H1 (cell line): ENCODE results near the gene SP7. TPM values are rescaled to one million over a fixed set of nuclear protein-coding genes. Genes with fewer than 3 reads are reported as not detected.

Experiments
- CTCF ChIA-PET: fragments of 300-600 bp; sonication (Branson Sonifier 250); formaldehyde crosslinking; loops from one replicate; lab custom pipeline; 2021; ENCODE audit not compliant: partially characterized antibody; lab: Charles Lee
- POLR2A ChIA-PET: fragments of 300-600 bp; sonication (Branson Sonifier 250); formaldehyde crosslinking; loops from one replicate; lab custom pipeline; 2021; ENCODE audit warnings: inconsistent platforms; ENCODE audit not compliant: partially characterized antibody; lab: Charles Lee
- DNase-seq, 2 experiments: peaks; one replicate each; pipeline versions ENCODE4 v3.0.0 to v3.0.0-alpha.2; 2010 to 2022; ENCODE audit warnings: low spot score in 2 of 2, low read depth in 1 of 2, mixed read lengths in 1 of 2
- FAIRE-seq: peaks from 2 replicates; lab custom pipeline; 2011; peaks lifted over from hg19 to GRCh38; lab: Jason Lieb, UNC
- H2AFZ ChIP-seq: 2 replicates; pipeline ENCODE4 v1.8.1; 2012; ENCODE audit warnings: low read length, inconsistent platforms
- H2AK5ac ChIP-seq: 2 replicates; pipeline ENCODE4 v1.6.1; 2013; ENCODE audit warnings: low read depth, low read length
- H2BK120ac ChIP-seq: replicated peaks from 2 replicates; pipeline ENCODE3; 2013; ENCODE audit warnings: low read depth, low read length, inconsistent platforms
- H2BK12ac ChIP-seq: 2 replicates; pipeline ENCODE4 v1.6.1; 2013; ENCODE audit warnings: low read depth, low read length
- H2BK15ac ChIP-seq: 2 replicates; pipeline ENCODE4 v1.6.1; 2013; ENCODE audit warnings: low read length
- H2BK20ac ChIP-seq: 2 replicates; pipeline ENCODE4 v1.6.1; 2013; ENCODE audit warnings: low read length
- H2BK5ac ChIP-seq: 2 replicates; pipeline ENCODE4 v1.6.1; 2013; ENCODE audit warnings: low read depth, low read length
- H3K14ac ChIP-seq: 2 replicates; pipeline ENCODE4 v1.6.1; 2013; ENCODE audit warnings: inconsistent platforms; ENCODE audit not compliant: insufficient read length
- H3K18ac ChIP-seq: 2 replicates; pipeline ENCODE4 v1.6.1; 2013; ENCODE audit warnings: low read length; ENCODE audit errors: extremely low read depth
- H3K23ac ChIP-seq: 2 replicates; pipeline ENCODE4 v1.6.1; 2013; ENCODE audit warnings: inconsistent platforms; ENCODE audit not compliant: insufficient read length
- H3K23me2 ChIP-seq: 2 replicates; pipeline ENCODE4 v1.6.1; 2013; ENCODE audit warnings: low read depth, low read length
- H3K27ac ChIP-seq: 2 replicates; pipeline ENCODE4 v1.6.1; 2011; ENCODE audit warnings: low read depth, low read length, inconsistent platforms
- H3K27me3 ChIP-seq, 4 experiments: replicated peaks in 1 of 4; 1 replicate in 1 of 4; 2 replicates in 3 of 4; pipeline versions ENCODE4 v1.6.1 to v1.8.1; 2011 to 2013; ENCODE audit warnings: low read length in 3 of 4, mild to moderate bottlenecking in 3 of 4, inconsistent platforms in 2 of 4, mixed read lengths in 2 of 4, moderate library complexity in 1 of 4; ENCODE audit not compliant: control insufficient read depth in 3 of 4, insufficient read depth in 3 of 4; ENCODE audit errors: extremely low read depth in 1 of 4
- H3K36me3 ChIP-seq, 4 experiments: 2 replicates each; pipeline versions ENCODE4 v1.6.1 to v1.8.1; 2011 to 2013; ENCODE audit warnings: mild to moderate bottlenecking in 4 of 4, low read length in 3 of 4, moderate library complexity in 2 of 4, control low read depth in 1 of 4, inconsistent platforms in 1 of 4; ENCODE audit not compliant: insufficient read depth in 4 of 4, control insufficient read depth in 2 of 4
- H3K4ac ChIP-seq: replicated peaks from 2 replicates; pipeline ENCODE3; 2013; ENCODE audit warnings: low read length, low read depth, mixed read lengths, inconsistent platforms; ENCODE audit not compliant: insufficient read length
- H3K4me1 ChIP-seq, 4 experiments: replicated peaks in 1 of 4; 1 replicate in 1 of 4; 2 replicates in 3 of 4; pipeline versions ENCODE4 v1.6.1 to v1.8.1; 2011 to 2013; ENCODE audit warnings: low read length in 3 of 4, inconsistent platforms in 2 of 4, mixed read lengths in 1 of 4; ENCODE audit not compliant: insufficient read depth in 4 of 4, control insufficient read depth in 3 of 4
- H3K4me2 ChIP-seq, 2 experiments: 2 replicates each; pipeline versions ENCODE4 v1.6.1 to v1.8.1; 2011 to 2013; ENCODE audit warnings: low read depth in 2 of 2, low read length in 2 of 2, control low read depth in 1 of 2, inconsistent platforms in 1 of 2, mild to moderate bottlenecking in 1 of 2; ENCODE audit not compliant: insufficient read depth in 1 of 2
- H3K4me3 ChIP-seq, 4 experiments: fragments of 200-600, 300-600 bp in 1 of 4; sonication (generic), shearing (Covaris generic), sonication (Bioruptor Twin) in 1 of 4; 2 replicates each; pipeline versions ENCODE4 v1.5.1 to v1.8.1; 2011 to 2016; ENCODE audit warnings: low read length in 4 of 4, low read depth in 3 of 4, control low read depth in 2 of 4, inconsistent platforms in 2 of 4, mild to moderate bottlenecking in 2 of 4, mixed read lengths in 1 of 4, moderate library complexity in 1 of 4; ENCODE audit not compliant: insufficient read depth in 2 of 4; ENCODE audit errors: extremely low read depth in 1 of 4
- H3K56ac ChIP-seq: replicated peaks from 2 replicates; pipeline ENCODE3; 2013; ENCODE audit warnings: low read depth, mild to moderate bottlenecking, mixed read lengths, low read length, inconsistent platforms; ENCODE audit not compliant: insufficient read length
- H3K79me1 ChIP-seq: 2 replicates; pipeline ENCODE4 v1.6.1; 2013; ENCODE audit warnings: low read depth, low read length, control low read depth
- H3K79me2 ChIP-seq, 2 experiments: 2 replicates each; pipeline versions ENCODE4 v1.6.1 to v1.8.1; 2012 to 2013; ENCODE audit warnings: low read length in 2 of 2, mild to moderate bottlenecking in 2 of 2, inconsistent platforms in 1 of 2; ENCODE audit not compliant: insufficient read depth in 2 of 2, control insufficient read depth in 1 of 2
- H3K9ac ChIP-seq, 4 experiments: replicated peaks in 1 of 4; 1 replicate in 1 of 4; 2 replicates in 3 of 4; pipeline versions ENCODE4 v1.6.1 to v1.8.1; 2011 to 2013; ENCODE audit warnings: low read depth in 3 of 4, low read length in 3 of 4, control low read depth in 2 of 4, mild to moderate bottlenecking in 2 of 4, moderate library complexity in 2 of 4, inconsistent platforms in 1 of 4; ENCODE audit errors: extremely low read depth in 1 of 4
- H3K9me3 ChIP-seq, 2 experiments: 2 replicates each; pipeline versions ENCODE4 v1.6.1 to v1.8.1; 2012 to 2013; ENCODE audit warnings: mild to moderate bottlenecking in 2 of 2, moderate library complexity in 2 of 2, control low read depth in 1 of 2, inconsistent platforms in 1 of 2, low read depth in 1 of 2, low read length in 1 of 2, mixed read lengths in 1 of 2; ENCODE audit not compliant: insufficient read depth in 2 of 2
- H4K20me1 ChIP-seq, 2 experiments: replicated peaks in 1 of 2; 2 replicates each; pipeline versions ENCODE3 to v1.8.1; 2011 to 2013; ENCODE audit warnings: inconsistent platforms in 2 of 2, low read length in 2 of 2, mild to moderate bottlenecking in 1 of 2; ENCODE audit not compliant: insufficient read depth in 2 of 2, control insufficient read depth in 1 of 2
- H4K5ac ChIP-seq: 2 replicates; pipeline ENCODE4 v1.6.1; 2013; ENCODE audit warnings: low read length, low read depth, mixed read lengths, inconsistent platforms; ENCODE audit not compliant: insufficient read length
- H4K8ac ChIP-seq: 2 replicates; pipeline ENCODE4 v1.8.0; 2013; ENCODE audit warnings: mild to moderate bottlenecking, moderate library complexity, low read length, inconsistent platforms; ENCODE audit not compliant: insufficient read depth; ENCODE audit errors: extremely low read depth
- H4K91ac ChIP-seq: replicated peaks from 2 replicates; pipeline ENCODE3; 2013; ENCODE audit warnings: low read length, mixed read lengths, inconsistent platforms; ENCODE audit not compliant: insufficient read length
- CHD1 ChIP-seq: IDR thresholded peaks from 2 replicates; pipeline ENCODE4 v1.6.1; 2012; ENCODE audit warnings: low read depth, low read length, improper control_type of control experiment
- CTBP2 ChIP-seq: IDR thresholded peaks from 2 replicates; pipeline ENCODE4 v1.7.0; 2011; ENCODE audit warnings: borderline replicate concordance, mild to moderate bottlenecking, moderate library complexity, mixed read lengths, low read length; ENCODE audit not compliant: insufficient read depth, insufficient read length
- FOSL1 ChIP-seq: IDR thresholded peaks from 2 replicates; pipeline ENCODE4 v1.6.1; 2011; ENCODE audit warnings: mild to moderate bottlenecking, low read depth, low read length, moderate library complexity; ENCODE audit not compliant: insufficient read depth
- KDM1A ChIP-seq: fragments of 200-600, 300-600 bp; sonication (generic); IDR thresholded peaks from 2 replicates; pipeline ENCODE4 v1.7.1; 2016; ENCODE audit warnings: mild to moderate bottlenecking, low read length, borderline replicate concordance
- WGBS, 2 experiments: shearing (Covaris generic) in 1 of 2; methylation state at CpG; one replicate each; pipeline versions ENCODE4 v1.1.6 to v1.1.7; 2013 to 2015; ENCODE audit warnings: low lambda C conversion rate in 2 of 2, mixed read lengths in 2 of 2, inconsistent platforms in 1 of 2, low coverage in 1 of 2, missing lambda C conversion rate in 1 of 2; ENCODE audit not compliant: insufficient replicate concordance in 2 of 2, insufficient coverage in 1 of 2, insufficient read length in 1 of 2; ENCODE audit errors: extremely low coverage in 1 of 2, missing lambda C conversion rate in 1 of 2; 5-methylcytosine and 5-hydroxymethylcytosine counted together
- polyA plus RNA-seq, 7 experiments: library from polyadenylated mRNA; depleted of rRNA in 3 of 7; stranded (reverse) in 5 of 7; unstranded in 2 of 7; fragments of >200 nt in 5 of 7; fragments of 200-250 nt in 2 of 7; gene quantifications; 1 replicate in 5 of 7; 2 replicates in 1 of 7; 4 replicates in 1 of 7; pipeline versions ENCODE4 v1.2.1 to v1.2.3, GENCODE V29; 2011 to 2013; ENCODE audit warnings: missing spikeins in 2 of 7, mixed read lengths in 2 of 7
- total RNA-seq: library from RNA; stranded (reverse); fragmentation: NEBNext Ultra II Directional; extraction: Animal tissue kit (Norgen Biotek cat#: 25700); gene quantifications from 2 replicates; pipeline ENCODE4 v1.2.1, GENCODE V29; 2021
- TF ChIP-seq, protein P1 (sequence below): IDR thresholded peaks from 2 replicates; pipeline ENCODE4 v1.6.1; 2012; ENCODE audit warnings: low read length, inconsistent platforms
- TF ChIP-seq, protein P2 (sequence below): IDR thresholded peaks from 2 replicates; pipeline ENCODE4 v1.6.1; 2012; ENCODE audit warnings: inconsistent platforms

SP7 gene
- total and polyA plus RNA-seq, 2 of the 8 experiments (the other 6 are each of a cell fraction or from before 2014, with no cell fraction given): 0.12 to 0.13 TPM

DNA sequence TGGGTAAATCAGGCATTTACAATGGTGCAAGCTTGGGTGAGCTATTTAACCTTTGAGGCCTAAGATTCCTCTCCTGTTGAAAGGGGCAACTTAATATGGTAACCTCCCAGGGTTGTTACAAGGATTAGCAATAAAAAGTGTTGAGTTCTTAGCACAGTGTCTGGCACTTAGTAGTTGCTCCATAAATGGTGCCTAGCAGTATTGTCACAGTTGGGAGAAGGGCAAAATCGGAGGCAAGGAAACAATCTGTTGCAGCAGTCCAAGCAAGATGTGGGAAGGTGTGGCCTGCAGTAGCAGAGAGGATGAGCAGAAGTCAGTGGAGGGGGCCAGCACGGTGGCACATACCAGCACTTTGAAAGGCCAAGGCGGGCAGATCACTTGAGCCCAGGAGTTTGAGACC is 7.3 kb upstream of the SP7 start:
- no peak overlapping the region for H2AK5ac ChIP-seq
- DNase-seq (no peak), FAIRE-seq (no peak)
- no peak overlapping the region for H2BK12ac ChIP-seq
- WGBS, 2 experiments: 64% methylated on average over 3 of the region's 3 CpGs; no CpG with 5 or more reads in 1 of the 2 experiments
- H3K9ac ChIP-seq: no peak overlapping the region
- no peak overlapping the region for H3K23ac ChIP-seq
- no peak overlapping the region for H4K8ac ChIP-seq
- TF ChIP-seq, protein P1, sequence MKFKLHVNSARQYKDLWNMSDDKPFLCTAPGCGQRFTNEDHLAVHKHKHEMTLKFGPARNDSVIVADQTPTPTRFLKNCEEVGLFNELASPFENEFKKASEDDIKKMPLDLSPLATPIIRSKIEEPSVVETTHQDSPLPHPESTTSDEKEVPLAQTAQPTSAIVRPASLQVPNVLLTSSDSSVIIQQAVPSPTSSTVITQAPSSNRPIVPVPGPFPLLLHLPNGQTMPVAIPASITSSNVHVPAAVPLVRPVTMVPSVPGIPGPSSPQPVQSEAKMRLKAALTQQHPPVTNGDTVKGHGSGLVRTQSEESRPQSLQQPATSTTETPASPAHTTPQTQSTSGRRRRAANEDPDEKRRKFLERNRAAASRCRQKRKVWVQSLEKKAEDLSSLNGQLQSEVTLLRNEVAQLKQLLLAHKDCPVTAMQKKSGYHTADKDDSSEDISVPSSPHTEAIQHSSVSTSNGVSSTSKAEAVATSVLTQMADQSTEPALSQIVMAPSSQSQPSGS: no peak
- TF ChIP-seq, protein P2, sequence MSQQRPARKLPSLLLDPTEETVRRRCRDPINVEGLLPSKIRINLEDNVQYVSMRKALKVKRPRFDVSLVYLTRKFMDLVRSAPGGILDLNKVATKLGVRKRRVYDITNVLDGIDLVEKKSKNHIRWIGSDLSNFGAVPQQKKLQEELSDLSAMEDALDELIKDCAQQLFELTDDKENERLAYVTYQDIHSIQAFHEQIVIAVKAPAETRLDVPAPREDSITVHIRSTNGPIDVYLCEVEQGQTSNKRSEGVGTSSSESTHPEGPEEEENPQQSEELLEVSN: no peak
- no peak for TF ChIP-seq CTBP2
- no peak for TF ChIP-seq KDM1A
- no peak for TF ChIP-seq CHD1
- TF ChIP-seq FOSL1: no peak
- no peak overlapping the region; a peak in 1 of 4 replicates for H3K4me2 ChIP-seq
- H2AFZ ChIP-seq: no peak overlapping the region
- no peak overlapping the region for H2BK120ac ChIP-seq
- H2BK20ac ChIP-seq: no peak overlapping the region
- no peak overlapping the region for H3K4ac ChIP-seq
- peaks cover 3% of the 10 kb centered on the region; the same call in 1 of the 2 replicates for H3K23me2 ChIP-seq
- H2BK5ac ChIP-seq: no peak overlapping the region
- CTCF ChIA-PET: interaction anchor here (1.2 to 21.3 kb wide), 5 partner anchors 9 to 134 kb away, joined by 3 to 381 read pairs (median 7); partner anchors contain the start of genes AAAS and SP7
- H3K18ac ChIP-seq: no peak overlapping the region
- H2BK15ac ChIP-seq: no peak overlapping the region
- H4K91ac ChIP-seq: no peak overlapping the region
- no peak overlapping the region for H3K14ac ChIP-seq
- peaks cover 3 to 13% (median 8%) of the 10 kb centered on the region in 4 experiments; a peak in 4 of 7 replicates for H3K27me3 ChIP-seq
- no peak overlapping the region for H3K4me3 ChIP-seq
- H4K5ac ChIP-seq: no peak overlapping the region
- no peaks in the 10 kb centered on the region for H3K79me2 ChIP-seq
- no peak overlapping the region for H3K56ac ChIP-seq
- H3K27ac ChIP-seq: no peak overlapping the region
- H3K79me1 ChIP-seq: no peaks in the 10 kb centered on the region
- peaks cover 0 to 15% (median 10%) of the 10 kb centered on the region in 4 experiments; a peak in 6 of 7 replicates for H3K4me1 ChIP-seq
- no peaks in the 10 kb centered on the region for H4K20me1 ChIP-seq
- POLR2A ChIA-PET: interaction anchor here (1.0 to 3.6 kb wide), 3 partner anchors 12 to 152 kb away, joined by 3 to 12 read pairs (median 8); no protein-coding TSS in a partner anchor
- H3K9me3 ChIP-seq: no peaks in the 10 kb centered on the region
- no peaks in the 10 kb centered on the region for H3K36me3 ChIP-seq
